ENCODE data around the gene PRR23E.

DNA sequence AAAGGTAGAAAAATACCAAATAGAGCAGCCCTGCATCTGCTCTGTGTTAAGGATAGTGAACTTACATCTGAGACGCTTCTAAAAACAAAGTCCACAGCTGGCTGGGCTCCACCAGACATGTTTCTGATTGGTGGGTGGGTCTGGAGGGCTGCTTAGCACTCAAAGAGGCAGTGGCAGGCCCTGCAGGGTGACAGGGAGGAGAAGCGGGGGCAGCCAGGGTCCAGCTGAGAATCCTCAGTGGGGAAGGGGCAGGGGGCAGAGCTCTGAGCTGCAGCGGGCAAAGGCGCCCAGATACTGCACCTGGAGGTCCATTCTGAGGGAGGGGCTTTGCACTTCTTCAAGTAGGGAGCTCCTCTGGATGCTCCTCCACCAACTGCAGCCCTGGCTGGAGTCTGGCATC lies 28.1 kb downstream of the PRR23E start:
- TF ChIP-seq, protein P1, sequence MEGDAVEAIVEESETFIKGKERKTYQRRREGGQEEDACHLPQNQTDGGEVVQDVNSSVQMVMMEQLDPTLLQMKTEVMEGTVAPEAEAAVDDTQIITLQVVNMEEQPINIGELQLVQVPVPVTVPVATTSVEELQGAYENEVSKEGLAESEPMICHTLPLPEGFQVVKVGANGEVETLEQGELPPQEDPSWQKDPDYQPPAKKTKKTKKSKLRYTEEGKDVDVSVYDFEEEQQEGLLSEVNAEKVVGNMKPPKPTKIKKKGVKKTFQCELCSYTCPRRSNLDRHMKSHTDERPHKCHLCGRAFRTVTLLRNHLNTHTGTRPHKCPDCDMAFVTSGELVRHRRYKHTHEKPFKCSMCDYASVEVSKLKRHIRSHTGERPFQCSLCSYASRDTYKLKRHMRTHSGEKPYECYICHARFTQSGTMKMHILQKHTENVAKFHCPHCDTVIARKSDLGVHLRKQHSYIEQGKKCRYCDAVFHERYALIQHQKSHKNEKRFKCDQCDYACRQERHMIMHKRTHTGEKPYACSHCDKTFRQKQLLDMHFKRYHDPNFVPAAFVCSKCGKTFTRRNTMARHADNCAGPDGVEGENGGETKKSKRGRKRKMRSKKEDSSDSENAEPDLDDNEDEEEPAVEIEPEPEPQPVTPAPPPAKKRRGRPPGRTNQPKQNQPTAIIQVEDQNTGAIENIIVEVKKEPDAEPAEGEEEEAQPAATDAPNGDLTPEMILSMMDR (conservative IDR thresholded peaks at IDR 0.05; ENCODE audit: low read length), result no peak
- no peak for TF ChIP-seq EZH2phosphoT487 (IDR thresholded peaks at IDR 0.05; ENCODE audit: borderline replicate concordance, low read depth, low read length)
